H1 (cell line): ENCODE measurements around the gene NFIC. TPM values are rescaled to one million over a fixed set of nuclear protein-coding genes. Genes with fewer than 3 reads are reported as not detected.

Experiments used
- CTCF ChIA-PET: fragments of 300-600 bp; sonication (Branson Sonifier 250); formaldehyde crosslinking; loops from one replicate; lab custom pipeline; 2021; ENCODE audit not compliant: partially characterized antibody; lab: Charles Lee
- POLR2A ChIA-PET: fragments of 300-600 bp; sonication (Branson Sonifier 250); formaldehyde crosslinking; loops from one replicate; lab custom pipeline; 2021; ENCODE audit warnings: inconsistent platforms; ENCODE audit not compliant: partially characterized antibody; lab: Charles Lee
- DNase-seq, 2 experiments: peaks; one replicate each; pipeline versions ENCODE4 v3.0.0 to v3.0.0-alpha.2; 2010 to 2022; ENCODE audit warnings: low spot score in 2 of 2, low read depth in 1 of 2, mixed read lengths in 1 of 2
- FAIRE-seq: peaks from 2 replicates; lab custom pipeline; 2011; peaks lifted over from hg19 to GRCh38; lab: Jason Lieb, UNC
- H2AFZ ChIP-seq: 2 replicates; pipeline ENCODE4 v1.8.1; 2012; ENCODE audit warnings: low read length, inconsistent platforms
- H2AK5ac ChIP-seq: 2 replicates; pipeline ENCODE4 v1.6.1; 2013; ENCODE audit warnings: low read depth, low read length
- H2BK120ac ChIP-seq: replicated peaks from 2 replicates; pipeline ENCODE3; 2013; ENCODE audit warnings: low read depth, low read length, inconsistent platforms
- H2BK12ac ChIP-seq: 2 replicates; pipeline ENCODE4 v1.6.1; 2013; ENCODE audit warnings: low read depth, low read length
- H2BK15ac ChIP-seq: 2 replicates; pipeline ENCODE4 v1.6.1; 2013; ENCODE audit warnings: low read length
- H2BK20ac ChIP-seq: 2 replicates; pipeline ENCODE4 v1.6.1; 2013; ENCODE audit warnings: low read length
- H2BK5ac ChIP-seq: 2 replicates; pipeline ENCODE4 v1.6.1; 2013; ENCODE audit warnings: low read depth, low read length
- H3K14ac ChIP-seq: 2 replicates; pipeline ENCODE4 v1.6.1; 2013; ENCODE audit warnings: inconsistent platforms; ENCODE audit not compliant: insufficient read length
- H3K18ac ChIP-seq: 2 replicates; pipeline ENCODE4 v1.6.1; 2013; ENCODE audit warnings: low read length; ENCODE audit errors: extremely low read depth
- H3K23ac ChIP-seq: 2 replicates; pipeline ENCODE4 v1.6.1; 2013; ENCODE audit warnings: inconsistent platforms; ENCODE audit not compliant: insufficient read length
- H3K23me2 ChIP-seq: 2 replicates; pipeline ENCODE4 v1.6.1; 2013; ENCODE audit warnings: low read depth, low read length
- H3K27ac ChIP-seq: 2 replicates; pipeline ENCODE4 v1.6.1; 2011; ENCODE audit warnings: low read depth, low read length, inconsistent platforms
- H3K27me3 ChIP-seq, 4 experiments: replicated peaks in 1 of 4; 1 replicate in 1 of 4; 2 replicates in 3 of 4; pipeline versions ENCODE4 v1.6.1 to v1.8.1; 2011 to 2013; ENCODE audit warnings: low read length in 3 of 4, mild to moderate bottlenecking in 3 of 4, inconsistent platforms in 2 of 4, mixed read lengths in 2 of 4, moderate library complexity in 1 of 4; ENCODE audit not compliant: control insufficient read depth in 3 of 4, insufficient read depth in 3 of 4; ENCODE audit errors: extremely low read depth in 1 of 4
- H3K36me3 ChIP-seq, 4 experiments: 2 replicates each; pipeline versions ENCODE4 v1.6.1 to v1.8.1; 2011 to 2013; ENCODE audit warnings: mild to moderate bottlenecking in 4 of 4, low read length in 3 of 4, moderate library complexity in 2 of 4, control low read depth in 1 of 4, inconsistent platforms in 1 of 4; ENCODE audit not compliant: insufficient read depth in 4 of 4, control insufficient read depth in 2 of 4
- H3K4ac ChIP-seq: replicated peaks from 2 replicates; pipeline ENCODE3; 2013; ENCODE audit warnings: low read length, low read depth, mixed read lengths, inconsistent platforms; ENCODE audit not compliant: insufficient read length
- H3K4me1 ChIP-seq, 4 experiments: replicated peaks in 1 of 4; 1 replicate in 1 of 4; 2 replicates in 3 of 4; pipeline versions ENCODE4 v1.6.1 to v1.8.1; 2011 to 2013; ENCODE audit warnings: low read length in 3 of 4, inconsistent platforms in 2 of 4, mixed read lengths in 1 of 4; ENCODE audit not compliant: insufficient read depth in 4 of 4, control insufficient read depth in 3 of 4
- H3K4me2 ChIP-seq, 2 experiments: 2 replicates each; pipeline versions ENCODE4 v1.6.1 to v1.8.1; 2011 to 2013; ENCODE audit warnings: low read depth in 2 of 2, low read length in 2 of 2, control low read depth in 1 of 2, inconsistent platforms in 1 of 2, mild to moderate bottlenecking in 1 of 2; ENCODE audit not compliant: insufficient read depth in 1 of 2
- H3K4me3 ChIP-seq, 4 experiments: fragments of 200-600, 300-600 bp in 1 of 4; sonication (generic), shearing (Covaris generic), sonication (Bioruptor Twin) in 1 of 4; 2 replicates each; pipeline versions ENCODE4 v1.5.1 to v1.8.1; 2011 to 2016; ENCODE audit warnings: low read length in 4 of 4, low read depth in 3 of 4, control low read depth in 2 of 4, inconsistent platforms in 2 of 4, mild to moderate bottlenecking in 2 of 4, mixed read lengths in 1 of 4, moderate library complexity in 1 of 4; ENCODE audit not compliant: insufficient read depth in 2 of 4; ENCODE audit errors: extremely low read depth in 1 of 4
- H3K56ac ChIP-seq: replicated peaks from 2 replicates; pipeline ENCODE3; 2013; ENCODE audit warnings: low read depth, mild to moderate bottlenecking, mixed read lengths, low read length, inconsistent platforms; ENCODE audit not compliant: insufficient read length
- H3K79me1 ChIP-seq: 2 replicates; pipeline ENCODE4 v1.6.1; 2013; ENCODE audit warnings: low read depth, low read length, control low read depth
- H3K79me2 ChIP-seq, 2 experiments: 2 replicates each; pipeline versions ENCODE4 v1.6.1 to v1.8.1; 2012 to 2013; ENCODE audit warnings: low read length in 2 of 2, mild to moderate bottlenecking in 2 of 2, inconsistent platforms in 1 of 2; ENCODE audit not compliant: insufficient read depth in 2 of 2, control insufficient read depth in 1 of 2
- H3K9ac ChIP-seq, 4 experiments: replicated peaks in 1 of 4; 1 replicate in 1 of 4; 2 replicates in 3 of 4; pipeline versions ENCODE4 v1.6.1 to v1.8.1; 2011 to 2013; ENCODE audit warnings: low read depth in 3 of 4, low read length in 3 of 4, control low read depth in 2 of 4, mild to moderate bottlenecking in 2 of 4, moderate library complexity in 2 of 4, inconsistent platforms in 1 of 4; ENCODE audit errors: extremely low read depth in 1 of 4
- H3K9me3 ChIP-seq, 2 experiments: 2 replicates each; pipeline versions ENCODE4 v1.6.1 to v1.8.1; 2012 to 2013; ENCODE audit warnings: mild to moderate bottlenecking in 2 of 2, moderate library complexity in 2 of 2, control low read depth in 1 of 2, inconsistent platforms in 1 of 2, low read depth in 1 of 2, low read length in 1 of 2, mixed read lengths in 1 of 2; ENCODE audit not compliant: insufficient read depth in 2 of 2
- H4K20me1 ChIP-seq, 2 experiments: replicated peaks in 1 of 2; 2 replicates each; pipeline versions ENCODE3 to v1.8.1; 2011 to 2013; ENCODE audit warnings: inconsistent platforms in 2 of 2, low read length in 2 of 2, mild to moderate bottlenecking in 1 of 2; ENCODE audit not compliant: insufficient read depth in 2 of 2, control insufficient read depth in 1 of 2
- H4K5ac ChIP-seq: 2 replicates; pipeline ENCODE4 v1.6.1; 2013; ENCODE audit warnings: low read length, low read depth, mixed read lengths, inconsistent platforms; ENCODE audit not compliant: insufficient read length
- H4K8ac ChIP-seq: 2 replicates; pipeline ENCODE4 v1.8.0; 2013; ENCODE audit warnings: mild to moderate bottlenecking, moderate library complexity, low read length, inconsistent platforms; ENCODE audit not compliant: insufficient read depth; ENCODE audit errors: extremely low read depth
- H4K91ac ChIP-seq: replicated peaks from 2 replicates; pipeline ENCODE3; 2013; ENCODE audit warnings: low read length, mixed read lengths, inconsistent platforms; ENCODE audit not compliant: insufficient read length
- CBX8 ChIP-seq: fragments of 300-800, 300-1000 bp; sonication (generic); IDR thresholded peaks from 2 replicates; pipeline ENCODE4 v1.7.1; 2016; ENCODE audit warnings: low read depth, low read length, borderline replicate concordance
- HDAC2 ChIP-seq, 2 experiments: fragments of 300-600 bp in 1 of 2; sonication (generic) in 1 of 2; IDR thresholded peaks; 2 replicates each; pipeline ENCODE4 v1.6.1; 2011 to 2012; ENCODE audit warnings: low read depth in 2 of 2, low read length in 2 of 2, mild to moderate bottlenecking in 2 of 2, moderate library complexity in 2 of 2, borderline replicate concordance in 1 of 2, inconsistent platforms in 1 of 2
- HDAC6 ChIP-seq: IDR thresholded peaks from one replicate; pipeline ENCODE4 v1.7.1; 2012; ENCODE audit warnings: low read depth, mild to moderate bottlenecking, inconsistent platforms, low read length, moderate library complexity
- MAX ChIP-seq: IDR thresholded peaks from 2 replicates; pipeline ENCODE4 v1.6.1; 2012; ENCODE audit warnings: inconsistent platforms
- POU5F1 ChIP-seq: IDR thresholded peaks from 2 replicates; pipeline ENCODE4 v1.6.1; 2011; ENCODE audit warnings: low read depth, mild to moderate bottlenecking, low read length, moderate library complexity
- RNF2 ChIP-seq: fragments of 200-900, 300-1000 bp; sonication (generic); IDR thresholded peaks from 2 replicates; pipeline ENCODE4 v1.7.1; 2016; ENCODE audit warnings: borderline replicate concordance, low read depth, mild to moderate bottlenecking, antibody characterized with exemption, low read length; ENCODE audit not compliant: poor library complexity, severe bottlenecking; ENCODE audit errors: missing control alignments
- SRF ChIP-seq: IDR thresholded peaks from 2 replicates; pipeline ENCODE4 v1.6.1; 2011; ENCODE audit warnings: mild to moderate bottlenecking, low read depth, low read length, moderate library complexity
- YY1 ChIP-seq: IDR thresholded peaks from 2 replicates; pipeline ENCODE4 v1.6.1; 2011; ENCODE audit warnings: low read depth, mild to moderate bottlenecking, low read length
- WGBS, 2 experiments: shearing (Covaris generic) in 1 of 2; methylation state at CpG; one replicate each; pipeline versions ENCODE4 v1.1.6 to v1.1.7; 2013 to 2015; ENCODE audit warnings: low lambda C conversion rate in 2 of 2, mixed read lengths in 2 of 2, inconsistent platforms in 1 of 2, low coverage in 1 of 2, missing lambda C conversion rate in 1 of 2; ENCODE audit not compliant: insufficient replicate concordance in 2 of 2, insufficient coverage in 1 of 2, insufficient read length in 1 of 2; ENCODE audit errors: extremely low coverage in 1 of 2, missing lambda C conversion rate in 1 of 2; 5-methylcytosine and 5-hydroxymethylcytosine counted together
- polyA plus RNA-seq, 7 experiments: library from polyadenylated mRNA; depleted of rRNA in 3 of 7; stranded (reverse) in 5 of 7; unstranded in 2 of 7; fragments of >200 nt in 5 of 7; fragments of 200-250 nt in 2 of 7; gene quantifications; 1 replicate in 5 of 7; 2 replicates in 1 of 7; 4 replicates in 1 of 7; pipeline versions ENCODE4 v1.2.1 to v1.2.3, GENCODE V29; 2011 to 2013; ENCODE audit warnings: missing spikeins in 2 of 7, mixed read lengths in 2 of 7
- total RNA-seq: library from RNA; stranded (reverse); fragmentation: NEBNext Ultra II Directional; extraction: Animal tissue kit (Norgen Biotek cat#: 25700); gene quantifications from 2 replicates; pipeline ENCODE4 v1.2.1, GENCODE V29; 2021

Gene NFIC
- total and polyA plus RNA-seq, 2 of the 8 experiments (the other 6 are each of a cell fraction or from before 2014, with no cell fraction given) = 0.56 to 3.2 TPM

DNA sequence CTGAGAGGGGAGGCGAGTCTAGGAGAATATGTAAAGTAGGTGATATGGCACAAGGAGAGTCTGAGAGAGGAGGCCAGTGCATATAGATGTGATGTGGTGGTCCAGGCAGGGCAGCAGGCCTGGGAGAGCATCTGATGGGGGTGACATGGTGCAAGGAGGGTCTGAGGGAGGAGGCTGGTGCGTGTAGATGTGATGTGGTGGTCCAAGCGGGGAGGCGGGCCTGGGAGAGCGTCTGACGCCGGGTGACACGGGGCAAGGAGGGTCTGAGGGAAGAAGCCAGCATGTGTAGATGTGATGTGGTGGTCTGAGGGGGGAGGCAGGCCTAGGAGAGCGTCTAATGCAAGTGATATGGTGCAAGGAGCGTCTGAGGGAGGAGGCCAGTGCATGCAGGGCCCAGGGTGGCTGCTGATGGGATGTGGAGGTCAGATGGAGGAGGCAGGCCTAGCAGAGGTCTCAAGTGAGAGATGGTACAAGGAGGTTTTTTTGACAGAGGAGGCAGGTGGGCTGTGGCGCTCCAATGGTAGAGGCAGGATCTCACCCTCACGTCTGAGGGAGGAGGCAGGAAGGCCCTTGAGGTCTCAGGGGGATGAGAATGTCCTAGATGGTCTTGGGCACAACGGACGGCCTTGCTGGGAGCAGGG is 16.2 kb downstream of the NFIC start:
- FAIRE-seq = no peak
- ChIA-PET POLR2A (no interaction called here), CTCF (interaction anchor here (2.2 to 3.3 kb wide), 2 partner anchors 47 kb away, joined by 8 to 13 read pairs; no protein-coding TSS in a partner anchor)
- H4K20me1 ChIP-seq = peaks cover 0 to 2% of the 10 kb centered on the region in 2 experiments
- no peak overlapping the region; the same call in 1 of the 2 replicates for H4K8ac ChIP-seq
- H3K4ac ChIP-seq = no peak overlapping the region
- no peak overlapping the region for H3K18ac ChIP-seq
- no peak overlapping the region for H2BK120ac ChIP-seq
- no peak overlapping the region for H2BK12ac ChIP-seq
- no peaks in the 10 kb centered on the region for H3K79me2 ChIP-seq
- H3K4me3 ChIP-seq = no peak overlapping the region
- H3K14ac ChIP-seq = no peak overlapping the region
- no peak overlapping the region for H2AK5ac ChIP-seq
- no peak overlapping the region for H3K56ac ChIP-seq
- H3K9ac ChIP-seq = no peak overlapping the region
- H3K27me3 ChIP-seq = no peaks in the 10 kb centered on the region; a peak in 2 of 7 replicates
- no peak overlapping the region for H4K5ac ChIP-seq
- H2BK20ac ChIP-seq = no peak overlapping the region
- no peak overlapping the region for H2BK5ac ChIP-seq
- 92% methylated on average over 12 of the region's 14 CpGs; no CpG with 5 or more reads in 1 of the 2 experiments for WGBS, 2 experiments
- no peak overlapping the region for H4K91ac ChIP-seq
- no peaks in the 10 kb centered on the region for H3K79me1 ChIP-seq
- H2BK15ac ChIP-seq = no peak overlapping the region
- no peaks in the 10 kb centered on the region for H3K36me3 ChIP-seq
- H3K23ac ChIP-seq = no peak overlapping the region
- H3K4me1 ChIP-seq = peaks cover 0 to 8% (median under 1%) of the 10 kb centered on the region in 4 experiments; a peak in 3 of 7 replicates
- no peak overlapping the region for H3K27ac ChIP-seq
- H3K9me3 ChIP-seq = no peaks in the 10 kb centered on the region
- no peak overlapping the region for H3K4me2 ChIP-seq
- no peak overlapping the region for H2AFZ ChIP-seq
- no peak for DNase-seq
- H3K23me2 ChIP-seq = no peaks in the 10 kb centered on the region
- TF ChIP-seq RNF2 (no peak), CBX8 (no peak), POU5F1 (no peak), SRF (no peak), MAX (no peak), HDAC2 (IDR thresholded peaks at IDR 0.05; ENCODE audit: borderline replicate concordance in 1 of 2, low read depth in 2 of 2, low read length in 2 of 2) (no peak), YY1 (no peak), HDAC6 (no peak)
